ENCODE measurements around the gene LMAN2L. TPM values are rescaled to one million over a fixed set of nuclear protein-coding genes. Genes with fewer than 3 reads are reported as not detected.

LMAN2L gene
- total and polyA plus RNA-seq, 2 donors (not counting 1 experiment from before 2014, with no cell fraction given): 24.7 to 41.1 TPM

DNA sequence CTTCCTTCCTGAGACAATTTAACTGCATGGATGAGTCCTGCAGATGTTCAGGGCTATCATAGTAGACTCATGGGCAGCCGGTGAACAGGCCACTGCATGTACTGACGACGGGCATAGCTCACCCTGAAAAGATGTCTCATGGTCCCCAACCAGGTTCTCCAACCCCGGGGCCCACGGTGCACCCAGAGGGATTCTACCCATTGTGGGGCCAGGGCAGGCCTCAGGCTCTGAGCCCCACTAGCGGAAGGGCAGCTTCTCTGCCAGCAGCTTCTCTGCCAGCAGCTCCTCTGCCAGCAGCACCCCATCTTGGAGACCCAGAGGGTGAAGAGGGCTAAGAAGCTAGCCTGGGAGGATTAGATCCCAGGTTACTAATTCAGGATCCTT is 17.6 kb upstream of the LMAN2L start:
- H3K27ac ChIP-seq (ENCODE audit: insufficient read depth, low read length): no peak overlapping the region
- no peak for DNase-seq (ENCODE audit: low read depth in 2 of 2)
- H4K20me1 ChIP-seq (ENCODE audit: control insufficient read depth, extremely low read depth, insufficient read depth, low read length): no peaks in the 10 kb centered on the region
- H3K4me2 ChIP-seq (ENCODE audit: extremely low read depth, insufficient read depth, low read length): no peak overlapping the region
- H3K27me3 ChIP-seq (ENCODE audit: control insufficient read depth, insufficient read depth, low read length): no peaks in the 10 kb centered on the region
- no peak overlapping the region for H3K4me3 ChIP-seq (replicated peaks in 1 of 4; ENCODE audit: control extremely low read depth in 1 of 4, insufficient read depth in 1 of 4, low read depth in 3 of 4, low read length in 4 of 4)
- H3K9me3 ChIP-seq (ENCODE audit: control insufficient read depth, insufficient read depth, low read depth, low read length): no peaks in the 10 kb centered on the region
- H3K36me3 ChIP-seq (ENCODE audit: control insufficient read depth, insufficient read depth, low read length): no peaks in the 10 kb centered on the region
- H3K79me2 ChIP-seq (ENCODE audit: control insufficient read depth, insufficient read depth, low read length): no peaks in the 10 kb centered on the region
- TF ChIP-seq EZH2 (IDR thresholded peaks at IDR 0.05; ENCODE audit: low read length, missing control alignments): no peak
- TF ChIP-seq, protein P1, sequence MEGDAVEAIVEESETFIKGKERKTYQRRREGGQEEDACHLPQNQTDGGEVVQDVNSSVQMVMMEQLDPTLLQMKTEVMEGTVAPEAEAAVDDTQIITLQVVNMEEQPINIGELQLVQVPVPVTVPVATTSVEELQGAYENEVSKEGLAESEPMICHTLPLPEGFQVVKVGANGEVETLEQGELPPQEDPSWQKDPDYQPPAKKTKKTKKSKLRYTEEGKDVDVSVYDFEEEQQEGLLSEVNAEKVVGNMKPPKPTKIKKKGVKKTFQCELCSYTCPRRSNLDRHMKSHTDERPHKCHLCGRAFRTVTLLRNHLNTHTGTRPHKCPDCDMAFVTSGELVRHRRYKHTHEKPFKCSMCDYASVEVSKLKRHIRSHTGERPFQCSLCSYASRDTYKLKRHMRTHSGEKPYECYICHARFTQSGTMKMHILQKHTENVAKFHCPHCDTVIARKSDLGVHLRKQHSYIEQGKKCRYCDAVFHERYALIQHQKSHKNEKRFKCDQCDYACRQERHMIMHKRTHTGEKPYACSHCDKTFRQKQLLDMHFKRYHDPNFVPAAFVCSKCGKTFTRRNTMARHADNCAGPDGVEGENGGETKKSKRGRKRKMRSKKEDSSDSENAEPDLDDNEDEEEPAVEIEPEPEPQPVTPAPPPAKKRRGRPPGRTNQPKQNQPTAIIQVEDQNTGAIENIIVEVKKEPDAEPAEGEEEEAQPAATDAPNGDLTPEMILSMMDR (conservative IDR thresholded peaks at IDR 0.05 in 1 of 2, IDR thresholded peaks at IDR 0.05 in 1 of 2; ENCODE audit: low read depth in 1 of 2, low read length in 2 of 2): no peak
- peaks cover 4% of the 10 kb centered on the region for H3K4me1 ChIP-seq (ENCODE audit: control insufficient read depth, extremely low read depth, insufficient read depth, low read length)
- H3K9ac ChIP-seq (ENCODE audit: insufficient read depth, low read length): no peak overlapping the region
- no peak overlapping the region for H2AFZ ChIP-seq (ENCODE audit: low read length)

DNA sequence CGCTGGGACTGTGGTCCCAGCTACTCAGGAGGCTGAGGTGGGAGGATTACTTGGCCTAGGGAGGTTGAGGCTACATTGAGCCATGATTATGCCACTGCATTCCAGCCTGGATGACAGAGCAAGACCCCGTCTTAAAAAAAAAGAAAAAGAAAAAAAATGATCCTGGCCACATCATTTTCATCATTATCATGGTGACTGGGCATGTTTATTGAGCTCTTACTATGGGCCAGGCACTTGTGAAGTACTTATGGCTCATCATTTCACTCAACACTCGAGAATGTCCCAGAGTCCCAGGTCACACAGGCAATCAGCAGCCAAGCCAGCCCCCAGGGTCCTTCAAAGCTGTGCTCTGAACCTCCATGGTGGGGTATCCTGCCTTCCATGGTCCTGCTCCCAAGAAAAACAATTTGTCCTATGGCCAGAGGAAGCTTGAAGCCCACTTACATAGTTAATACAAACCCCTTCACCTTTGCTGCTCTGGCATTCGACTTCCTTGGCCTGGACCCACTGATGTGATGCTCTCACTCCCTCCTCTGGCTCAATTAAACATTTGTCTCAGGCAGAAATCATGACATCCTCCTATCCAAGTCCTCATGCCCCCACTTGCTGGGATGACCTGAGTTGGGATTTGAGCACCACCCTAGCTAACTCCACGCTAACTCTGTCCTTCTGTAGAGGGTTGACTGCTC is 17.1 kb upstream of the LMAN2L start:
- Histone ChIP-seq H3K79me2 (ENCODE audit: control insufficient read depth, insufficient read depth, low read length) (no peaks in the 10 kb centered on the region), H4K20me1 (ENCODE audit: control insufficient read depth, extremely low read depth, insufficient read depth, low read length) (no peaks in the 10 kb centered on the region), H3K36me3 (ENCODE audit: control insufficient read depth, insufficient read depth, low read length) (no peaks in the 10 kb centered on the region), H3K27me3 (ENCODE audit: control insufficient read depth, insufficient read depth, low read length) (no peaks in the 10 kb centered on the region), H3K4me1 (ENCODE audit: control insufficient read depth, extremely low read depth, insufficient read depth, low read length) (peaks cover 2% of the 10 kb centered on the region), H3K9me3 (ENCODE audit: control insufficient read depth, insufficient read depth, low read depth, low read length) (no peaks in the 10 kb centered on the region), H3K9ac (ENCODE audit: insufficient read depth, low read length) (no peak overlapping the region), H2AFZ (ENCODE audit: low read length) (no peak overlapping the region), H3K27ac (ENCODE audit: insufficient read depth, low read length) (no peak overlapping the region), H3K4me2 (ENCODE audit: extremely low read depth, insufficient read depth, low read length) (no peak overlapping the region), H3K4me3 (replicated peaks in 1 of 4; ENCODE audit: control extremely low read depth in 1 of 4, insufficient read depth in 1 of 4, low read depth in 3 of 4, low read length in 4 of 4) (no peak overlapping the region)
- TF ChIP-seq EZH2 (IDR thresholded peaks at IDR 0.05; ENCODE audit: low read length, missing control alignments): no peak
- TF ChIP-seq, protein P1 (conservative IDR thresholded peaks at IDR 0.05 in 1 of 2, IDR thresholded peaks at IDR 0.05 in 1 of 2; ENCODE audit: low read depth in 1 of 2, low read length in 2 of 2): no peak
- no peak for DNase-seq (ENCODE audit: low read depth in 2 of 2)

DNA sequence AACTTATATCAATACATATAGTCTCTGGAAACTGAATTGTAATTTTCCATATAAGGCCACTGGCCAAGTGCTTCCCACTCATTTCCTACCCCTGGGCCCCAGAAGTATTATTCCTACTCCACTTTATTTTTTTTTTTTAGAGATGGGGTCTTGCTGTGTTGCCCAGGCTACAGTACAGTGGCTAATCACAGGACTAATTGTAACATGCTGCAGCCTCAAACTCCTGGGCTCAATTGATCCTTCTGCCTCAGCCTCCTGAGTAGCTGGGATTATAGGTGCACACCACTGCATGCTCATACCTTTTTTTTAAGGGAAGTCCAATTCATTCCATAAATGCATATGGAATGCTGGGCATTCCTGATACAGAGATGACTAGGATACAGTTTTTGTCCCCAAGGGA is 14.5 kb upstream of the LMAN2L start:
- no peak for DNase-seq (ENCODE audit: low read depth in 2 of 2)
- no peak overlapping the region for H2AFZ ChIP-seq (ENCODE audit: low read length)
- no peaks in the 10 kb centered on the region for H3K9me3 ChIP-seq (ENCODE audit: control insufficient read depth, insufficient read depth, low read depth, low read length)
- no peak overlapping the region for H3K4me2 ChIP-seq (ENCODE audit: extremely low read depth, insufficient read depth, low read length)
- H3K79me2 ChIP-seq (ENCODE audit: control insufficient read depth, insufficient read depth, low read length): no peaks in the 10 kb centered on the region
- H3K4me3 ChIP-seq (replicated peaks in 1 of 4; ENCODE audit: control extremely low read depth in 1 of 4, insufficient read depth in 1 of 4, low read depth in 3 of 4, low read length in 4 of 4): no peak overlapping the region
- H4K20me1 ChIP-seq (ENCODE audit: control insufficient read depth, extremely low read depth, insufficient read depth, low read length): no peaks in the 10 kb centered on the region
- H3K36me3 ChIP-seq (ENCODE audit: control insufficient read depth, insufficient read depth, low read length): no peaks in the 10 kb centered on the region
- peaks cover 3% of the 10 kb centered on the region for H3K27me3 ChIP-seq (ENCODE audit: control insufficient read depth, insufficient read depth, low read length)
- no peak for TF ChIP-seq EZH2 (IDR thresholded peaks at IDR 0.05; ENCODE audit: low read length, missing control alignments)
- TF ChIP-seq, protein P1 (conservative IDR thresholded peaks at IDR 0.05 in 1 of 2, IDR thresholded peaks at IDR 0.05 in 1 of 2; ENCODE audit: low read depth in 1 of 2, low read length in 2 of 2): no peak
- H3K4me1 ChIP-seq (ENCODE audit: control insufficient read depth, extremely low read depth, insufficient read depth, low read length): no peaks in the 10 kb centered on the region
- H3K9ac ChIP-seq (ENCODE audit: insufficient read depth, low read length): no peak overlapping the region
- no peak overlapping the region for H3K27ac ChIP-seq (ENCODE audit: insufficient read depth, low read length)
